SIG-M5 treated with dmso at 0.1 percent for 504 hours (cell line): ENCODE measurements around the gene DYNLRB1.

ENCODE experiments used
- DNase-seq: peaks from one replicate; lab custom pipeline; 2025; ENCODE audit not compliant: unreplicated experiment; lab: John Stamatoyannopoulos, UW

DYNLRB1 gene

DNA sequence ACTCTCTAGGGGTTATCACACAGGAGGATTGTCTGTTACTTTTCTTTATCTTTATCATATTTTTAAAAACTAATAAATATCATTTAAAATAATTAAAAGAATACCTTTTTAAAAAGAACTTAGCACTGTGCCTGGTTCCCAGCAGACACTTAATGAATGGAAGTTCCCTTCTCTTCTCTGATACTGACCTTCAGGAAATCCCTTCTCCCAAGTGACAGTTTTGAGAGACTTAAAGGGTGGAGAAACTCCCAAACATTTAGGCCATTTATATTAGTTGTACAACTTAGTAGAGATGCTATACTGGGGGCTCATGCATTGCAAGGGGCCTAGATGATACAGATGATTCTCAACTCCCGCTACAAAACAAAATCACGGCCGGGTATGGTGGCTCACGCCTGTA is 60.8 kb downstream of the DYNLRB1 start:
- no peak for DNase-seq

DNA sequence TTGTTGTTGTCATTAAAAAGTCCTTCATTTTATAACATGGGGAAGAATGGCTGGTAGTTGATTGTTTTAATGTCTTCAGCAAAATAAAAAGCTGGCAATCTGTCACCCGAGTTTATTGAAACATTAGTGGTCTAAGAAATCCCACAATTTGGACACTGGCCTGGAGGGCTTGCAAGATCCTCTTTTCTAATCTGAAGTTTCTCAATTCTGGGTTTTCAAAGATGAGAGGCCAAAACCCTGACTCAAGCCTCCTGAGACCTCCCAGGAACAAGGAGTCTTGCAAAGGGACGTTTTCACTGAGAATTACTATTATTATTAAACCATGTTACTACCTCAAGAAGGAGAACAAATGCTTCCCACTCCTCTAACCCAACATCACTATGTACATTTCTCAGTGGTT is 61.8 kb downstream of the DYNLRB1 start:
- no peak for DNase-seq

DNA sequence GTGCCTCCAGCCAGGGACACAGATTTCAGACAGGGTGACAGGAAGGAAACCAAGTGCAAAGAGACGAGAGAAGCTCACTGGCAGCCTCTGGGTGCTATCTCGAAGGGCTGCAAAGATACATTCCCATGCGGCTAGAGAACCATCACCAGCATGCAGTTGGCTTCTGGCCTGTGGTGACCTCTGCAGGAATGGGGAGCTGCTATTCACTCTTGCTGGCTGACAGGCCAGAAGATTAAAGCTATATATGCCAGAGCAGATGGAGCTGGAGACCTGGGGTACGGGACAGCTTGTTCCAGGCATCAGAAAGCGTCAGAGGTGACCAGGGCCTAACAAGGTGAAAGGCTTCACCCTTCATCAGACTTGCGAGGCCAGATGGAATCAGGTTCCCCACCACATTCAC is 62.3 kb downstream of the DYNLRB1 start:
- DNase-seq: no peak

DNA sequence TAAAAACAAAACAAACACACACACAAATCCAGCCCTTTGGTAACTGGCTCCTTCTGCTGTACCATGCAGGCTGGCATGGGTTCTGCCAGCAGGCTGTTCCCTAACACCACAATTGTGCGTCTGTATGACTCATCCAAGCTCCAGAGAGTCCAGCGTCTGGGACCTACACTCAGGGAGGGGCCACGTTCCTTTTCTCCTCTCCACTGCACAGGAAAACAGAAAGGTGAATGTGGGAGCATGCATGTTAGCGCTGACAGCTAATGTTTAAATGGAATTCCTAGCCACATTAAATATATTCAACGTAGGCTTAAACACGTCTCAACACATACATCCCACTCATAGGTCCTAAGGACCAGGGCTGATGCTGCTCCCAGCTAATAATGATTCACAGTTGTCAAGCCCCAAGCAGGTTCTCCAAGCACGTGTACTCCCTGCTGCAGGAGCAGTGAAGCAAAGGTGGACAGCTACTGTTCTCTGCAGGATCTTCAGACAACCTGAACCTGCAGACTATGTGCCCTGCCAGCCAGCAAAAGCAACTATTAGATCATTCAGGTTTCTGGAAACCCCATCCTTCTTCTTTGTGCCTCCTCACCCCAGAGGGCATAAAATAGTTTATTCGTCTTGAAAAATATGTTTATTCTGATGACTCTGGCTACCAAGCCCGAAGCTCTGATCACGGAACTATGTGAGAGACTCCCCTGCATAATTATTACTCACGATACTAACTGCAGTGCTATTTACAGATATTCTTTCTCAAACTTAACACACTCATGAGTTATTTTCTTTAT is 63.2 kb downstream of the DYNLRB1 start:
- DNase-seq: no peak

DNA sequence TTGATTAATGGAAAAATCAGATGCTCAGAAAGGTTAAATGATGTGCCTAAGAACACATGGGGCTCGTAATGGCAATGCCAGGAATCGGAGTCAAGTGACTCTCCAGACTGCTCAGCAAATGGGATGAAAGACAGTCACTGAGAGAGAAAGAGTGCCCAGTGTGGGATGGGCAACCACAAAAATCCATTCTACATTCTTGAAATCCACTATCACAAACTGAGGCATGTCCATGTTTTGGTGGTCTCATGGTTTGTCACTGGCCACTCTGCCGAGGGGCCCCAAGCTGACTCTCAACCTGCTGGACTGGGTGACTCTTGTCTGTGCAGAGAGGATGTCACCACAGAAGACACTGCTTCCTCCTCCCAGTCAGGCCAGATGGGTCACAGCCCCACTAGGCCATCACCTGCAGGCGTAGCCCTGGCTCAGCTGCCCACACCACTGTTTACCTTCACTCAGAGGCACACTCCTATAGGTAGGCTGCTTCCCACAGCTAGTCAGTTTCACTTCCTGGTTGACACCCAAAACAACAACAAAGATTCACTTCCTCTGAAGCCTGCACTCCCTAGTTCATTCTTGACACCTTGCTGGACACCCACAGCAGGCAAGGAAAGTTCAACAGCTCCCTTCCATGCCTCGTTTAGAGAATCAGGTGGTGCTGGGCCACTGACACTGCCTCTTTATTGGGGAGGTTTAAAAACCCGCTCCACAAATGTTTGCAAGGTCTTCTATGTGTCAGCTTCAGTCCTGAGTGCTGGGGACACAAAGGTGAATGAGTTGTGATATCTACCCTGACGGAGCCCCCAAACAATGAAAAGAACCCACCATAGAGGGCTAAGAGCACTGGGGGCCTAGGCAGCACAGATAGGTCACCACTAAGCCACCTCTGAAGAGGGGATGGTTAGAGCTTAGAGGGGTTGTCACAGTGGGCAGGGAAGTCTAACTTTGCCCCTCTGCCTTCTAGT is 64.0 kb downstream of the DYNLRB1 start:
- DNase-seq: peak; percentile 52

GRCh38 chr20:34581341-34582184 is 65.3 kb downstream of the DYNLRB1 start:
- no peak for DNase-seq

- no peak for DNase-seq
Measured at GRCh38 chr20:34582221-34582620, 66.0 kb downstream of the DYNLRB1 start.

DNA sequence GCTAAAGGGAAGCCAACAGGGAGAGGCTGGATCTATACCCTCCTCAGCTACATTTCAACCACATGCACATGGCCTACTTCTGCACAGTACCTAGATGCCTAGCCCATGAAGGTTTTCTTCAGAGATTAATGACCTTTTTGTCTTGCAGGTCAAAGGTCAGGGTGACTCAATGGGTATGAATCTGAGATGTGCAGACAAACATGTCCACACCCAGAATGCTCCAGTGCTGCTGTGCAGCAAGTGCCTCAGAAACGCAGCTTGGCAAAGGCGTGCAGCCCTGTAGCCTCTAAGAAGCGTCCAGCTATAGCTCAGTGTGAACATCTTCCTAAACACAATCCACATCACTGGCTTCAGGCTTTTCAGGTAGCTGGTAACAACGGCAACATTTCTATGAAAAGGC is 66.7 kb downstream of the DYNLRB1 start:
- DNase-seq: no peak

GRCh38 chr20:34583544-34583943 is 67.3 kb downstream of the DYNLRB1 start:
- DNase-seq: no peak

DNA sequence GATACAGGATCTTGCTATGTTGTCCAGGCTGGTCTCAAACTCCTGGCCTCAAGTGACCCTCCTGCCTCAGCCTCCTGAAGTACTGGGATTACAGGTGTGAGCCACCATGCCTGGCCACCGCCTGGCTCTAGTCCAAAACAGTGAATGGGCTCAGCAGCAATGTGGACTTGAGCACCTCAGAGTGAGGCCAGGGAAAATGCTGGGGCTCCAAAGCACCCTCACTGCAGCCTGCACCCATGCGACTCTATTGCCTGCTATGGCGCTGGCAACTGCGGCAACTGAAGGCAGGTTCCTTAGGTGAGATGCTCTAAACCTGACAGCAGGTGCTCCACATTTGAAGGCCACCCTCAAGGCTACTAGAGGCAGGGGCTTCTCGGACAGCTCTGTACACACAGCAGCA is 68.8 kb downstream of the DYNLRB1 start:
- no peak for DNase-seq

DNA sequence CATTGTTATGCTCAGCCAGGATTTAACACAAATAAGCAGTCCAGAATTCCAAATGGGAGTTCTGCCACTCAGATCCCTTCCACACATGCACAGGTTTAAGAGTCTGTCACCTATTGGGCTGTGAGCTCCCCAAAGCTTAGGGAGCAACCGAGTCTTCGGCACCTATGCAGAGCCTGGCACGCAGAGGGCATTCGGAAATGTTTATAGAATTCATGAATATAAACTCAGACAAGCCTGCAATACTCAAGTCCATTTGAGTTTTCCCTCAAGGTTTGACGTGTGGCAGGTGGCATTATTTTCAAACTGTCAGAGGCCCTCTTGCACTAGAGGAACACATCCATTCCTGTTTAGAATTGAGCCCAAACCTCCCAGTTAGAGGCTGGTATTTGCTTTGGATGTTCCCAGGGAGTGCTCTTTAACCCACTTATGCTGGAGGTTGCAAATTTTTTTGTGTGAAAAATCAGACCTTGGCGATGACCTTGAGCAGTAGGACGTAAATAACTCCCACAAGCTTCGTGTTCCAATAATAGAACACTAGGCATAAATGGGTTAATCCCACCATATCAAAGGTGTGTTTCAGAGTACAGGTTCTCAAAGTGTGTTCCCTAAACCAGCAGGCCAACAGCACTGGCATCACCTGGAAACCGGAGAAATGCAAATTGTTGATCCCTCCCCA is 70.4 kb downstream of the DYNLRB1 start:
- no peak for DNase-seq
